GM23248 (cell line): ENCODE data around the gene C3. TPM values are rescaled to one million over a fixed set of nuclear protein-coding genes. Genes with fewer than 3 reads are reported as not detected.
A peak's percentile ranks its signal among the peaks of the same experiment; 100 is the strongest.

ENCODE experiments used
- DNase-seq: peaks from one replicate; pipeline ENCODE4 v3.0.0-alpha.2; 2015
- H2AFZ ChIP-seq: fragments of 200-600 bp; sonication (generic); 2 replicates; pipeline ENCODE4 v1.6.1; 2016; ENCODE audit warnings: antibody characterized with exemption
- H3F3A ChIP-seq: fragments of 200-600 bp; sonication (generic); 2 replicates; pipeline ENCODE4 v1.6.1; 2016; ENCODE audit warnings: mild to moderate bottlenecking, antibody characterized with exemption, mixed run types; ENCODE audit not compliant: insufficient read depth
- H3K27ac ChIP-seq: fragments of 200-600 bp; sonication (generic); 2 replicates; pipeline ENCODE4 v1.5.1; 2016; ENCODE audit warnings: mild to moderate bottlenecking
- H3K27me3 ChIP-seq: fragments of 200-600 bp; sonication (generic); replicated peaks from 2 replicates; pipeline ENCODE4 v1.6.1; 2016; ENCODE audit warnings: mild to moderate bottlenecking; ENCODE audit not compliant: insufficient read depth
- H3K36me3 ChIP-seq: fragments of 200-600 bp; sonication (generic); 2 replicates; pipeline ENCODE4 v1.6.1; 2016; ENCODE audit warnings: low read depth, mild to moderate bottlenecking
- H3K4me1 ChIP-seq: fragments of 200-600 bp; sonication (generic); 2 replicates; pipeline ENCODE4 v1.6.1; 2016; ENCODE audit warnings: mild to moderate bottlenecking; ENCODE audit not compliant: insufficient read depth
- H3K4me2 ChIP-seq: fragments of 200-600 bp; sonication (generic); one replicate; pipeline ENCODE4 v1.6.1; 2016; ENCODE audit warnings: mild to moderate bottlenecking; ENCODE audit not compliant: unreplicated experiment
- H3K4me3 ChIP-seq: fragments of 200-600 bp; sonication (generic); 2 replicates; pipeline ENCODE4 v1.5.1; 2016; ENCODE audit warnings: mild to moderate bottlenecking
- H3K79me2 ChIP-seq: fragments of 200-600 bp; sonication (generic); 2 replicates; pipeline ENCODE4 v1.6.1; 2016; ENCODE audit warnings: mild to moderate bottlenecking; ENCODE audit not compliant: insufficient read depth
- H3K9ac ChIP-seq: fragments of 200-600 bp; sonication (generic); 2 replicates; pipeline ENCODE4 v1.6.1; 2016; ENCODE audit warnings: mild to moderate bottlenecking
- H3K9me2 ChIP-seq: fragments of 200-600 bp; sonication (generic); 2 replicates; pipeline ENCODE4 v1.6.1; 2016; ENCODE audit warnings: mixed run types, mild to moderate bottlenecking, moderate library complexity; ENCODE audit not compliant: insufficient read depth
- H3K9me3 ChIP-seq: fragments of 200-600 bp; sonication (generic); one replicate; pipeline ENCODE4 v1.6.1; 2017; ENCODE audit warnings: low read depth
- H4K20me1 ChIP-seq: fragments of 200-600 bp; sonication (generic); 2 replicates; pipeline ENCODE4 v1.6.0; 2016; ENCODE audit not compliant: insufficient read depth
- EZH2 ChIP-seq: fragments of 200-600 bp; sonication (generic); IDR thresholded peaks from 2 replicates; pipeline ENCODE4 v1.6.1; 2018; ENCODE audit warnings: antibody characterized with exemption, mild to moderate bottlenecking; ENCODE audit not compliant: insufficient read depth, poor library complexity, severe bottlenecking
- EZH2phosphoT487 ChIP-seq: fragments of 200-600 bp; sonication (generic); IDR thresholded peaks from 2 replicates; pipeline ENCODE4 v1.6.1; 2018; ENCODE audit warnings: antibody characterized with exemption, moderate library complexity, mild to moderate bottlenecking, low read depth; ENCODE audit not compliant: insufficient read depth
- whole genome bisulfite sequencing, 2 experiments: methylation state at CpG; one replicate each; pipeline ENCODE4 v1.1.6; 2015 to 2017; ENCODE audit warnings: low lambda C conversion rate in 2 of 2, low coverage in 1 of 2; ENCODE audit errors: missing lambda C conversion rate in 2 of 2; 5-methylcytosine and 5-hydroxymethylcytosine counted together
- in situ Hi-C: fragments of 300-500 bp; cut with MboI; formaldehyde crosslinking; loops from 2 replicates; pipeline ENCODE4 v1.15.0; 2020
- polyA plus RNA-seq: library from polyadenylated mRNA; unstranded; fragments of >200 nt; fragmentation: Nextera tagmentation; extraction: Ambion mirVana; gene quantifications from 2 replicates; pipeline ENCODE4 v1.2.1, GENCODE V29; 2016
- total RNA-seq: library from RNA; depleted of rRNA; stranded (reverse); fragments of >200 nt; shearing (Covaris generic); gene quantifications from 2 replicates; pipeline ENCODE4 v1.2.3, GENCODE V29; 2014

The C3 gene
- total and polyA plus RNA-seq, 2 experiments from 2014 or later = 3.1 to 3.5 TPM

- H3K9ac ChIP-seq = no peak overlapping the region
- no peak overlapping the region for H3K4me3 ChIP-seq
- no peak overlapping the region for H3K27ac ChIP-seq
- H3K9me3 ChIP-seq = no peaks in the 10 kb centered on the region
- peaks cover 1% of the 10 kb centered on the region for H3K4me1 ChIP-seq
- no peaks in the 10 kb centered on the region for H3K9me2 ChIP-seq
- H3K4me2 ChIP-seq = no peak overlapping the region
- H3K79me2 ChIP-seq = no peaks in the 10 kb centered on the region
- DNase-seq = no peak
- no peaks in the 10 kb centered on the region for H4K20me1 ChIP-seq
- WGBS, 2 experiments = 70 to 74% methylated on average over 8 of the region's 8 CpGs
- H3F3A ChIP-seq = no peaks in the 10 kb centered on the region
- in situ Hi-C loops = no loop called here
- no peak for TF ChIP-seq EZH2phosphoT487
- TF ChIP-seq EZH2 = no peak
- no peaks in the 10 kb centered on the region for H3K27me3 ChIP-seq
- H2AFZ ChIP-seq = no peak overlapping the region
- no peaks in the 10 kb centered on the region for H3K36me3 ChIP-seq
These were observed 7.9 kb upstream of the C3 start for GRCh38 chr19:6728346-6728745.

- no peaks in the 10 kb centered on the region for H3K36me3 ChIP-seq
- in situ Hi-C loops = no loop called here
- WGBS, 2 experiments = 87 to 91% methylated on average over 16 of the region's 16 CpGs
These were observed 5.2 kb upstream of the C3 start for GRCh38 chr19:6725513-6726231.

DNA sequence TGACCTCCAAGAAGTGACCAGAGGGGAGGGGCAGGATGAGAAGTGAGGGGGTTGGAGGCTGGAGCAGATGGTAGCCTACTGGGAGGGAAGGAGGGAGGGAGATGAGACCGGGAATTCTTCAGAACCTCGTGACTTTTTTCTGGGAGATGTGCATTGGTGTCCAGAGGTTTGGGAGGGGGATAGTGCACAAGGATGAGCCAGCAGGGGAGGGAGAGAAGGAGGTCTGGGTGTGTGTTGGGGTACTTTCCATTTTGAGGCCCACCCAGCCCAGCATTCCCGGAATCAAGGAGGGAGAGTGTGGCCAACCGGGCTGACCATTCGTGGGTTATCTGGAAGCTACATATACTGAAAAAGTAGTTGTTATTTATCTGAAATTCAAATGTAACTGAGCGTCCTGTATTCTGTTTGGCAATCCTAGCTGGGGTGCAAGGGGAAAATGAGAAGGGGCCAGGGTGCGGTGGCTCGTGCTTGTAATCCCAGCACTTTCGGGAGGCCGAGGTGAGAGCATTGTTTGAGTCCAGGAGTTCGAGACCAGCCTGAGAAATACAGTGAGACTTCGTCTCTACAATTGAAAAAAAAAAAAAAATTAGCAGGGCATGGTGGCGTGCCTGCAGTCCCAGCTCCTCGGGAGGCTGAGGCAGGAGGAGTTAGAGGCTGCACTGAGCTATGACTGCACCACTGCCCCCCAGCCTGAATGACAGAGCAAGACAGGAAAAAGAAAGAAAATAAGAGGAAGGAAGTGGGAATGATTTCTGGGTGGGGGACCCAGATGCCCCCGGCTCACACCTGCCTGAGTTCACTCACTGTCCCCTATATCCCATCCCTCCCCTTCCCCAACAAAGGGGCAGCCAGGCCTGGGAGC is 4.4 kb upstream of the C3 start:
- Histone ChIP-seq H3K4me2 (no peak overlapping the region), H3K36me3 (no peaks in the 10 kb centered on the region), H3K4me3 (no peak overlapping the region), H3K27me3 (no peaks in the 10 kb centered on the region), H3K79me2 (no peaks in the 10 kb centered on the region), H3K9me2 (no peaks in the 10 kb centered on the region), H3F3A (peaks cover 4% of the 10 kb centered on the region; the same call in 1 of the 2 replicates), H3K4me1 (peaks cover 19% of the 10 kb centered on the region), H3K27ac (no peak overlapping the region), H3K9me3 (no peaks in the 10 kb centered on the region), H4K20me1 (no peaks in the 10 kb centered on the region), H2AFZ (no peak overlapping the region), H3K9ac (no peak overlapping the region)
- DNase-seq = no peak
- in situ Hi-C loops = no loop called here
- TF ChIP-seq EZH2 (no peak), EZH2phosphoT487 (no peak)
- 44 to 48% methylated on average over 15 of the region's 15 CpGs for WGBS, 2 experiments

More at GRCh38 chr19:6725513-6726231, 5.2 kb upstream of the C3 start:
- H3K9ac ChIP-seq = no peak overlapping the region
- no peak overlapping the region for H3K27ac ChIP-seq
- TF ChIP-seq EZH2phosphoT487 (no peak), EZH2 (no peak)
- H3K4me1 ChIP-seq = peaks cover 16% of the 10 kb centered on the region
- H3K4me2 ChIP-seq = no peak overlapping the region
- H2AFZ ChIP-seq = no peak overlapping the region
- no peaks in the 10 kb centered on the region for H3K27me3 ChIP-seq
- no peaks in the 10 kb centered on the region for H4K20me1 ChIP-seq
- no peaks in the 10 kb centered on the region for H3K79me2 ChIP-seq
- no peaks in the 10 kb centered on the region for H3K9me3 ChIP-seq
- H3F3A ChIP-seq = peaks cover 4% of the 10 kb centered on the region; the same call in 1 of the 2 replicates
- no peak for DNase-seq
- no peaks in the 10 kb centered on the region for H3K9me2 ChIP-seq
- H3K4me3 ChIP-seq = no peak overlapping the region

DNA sequence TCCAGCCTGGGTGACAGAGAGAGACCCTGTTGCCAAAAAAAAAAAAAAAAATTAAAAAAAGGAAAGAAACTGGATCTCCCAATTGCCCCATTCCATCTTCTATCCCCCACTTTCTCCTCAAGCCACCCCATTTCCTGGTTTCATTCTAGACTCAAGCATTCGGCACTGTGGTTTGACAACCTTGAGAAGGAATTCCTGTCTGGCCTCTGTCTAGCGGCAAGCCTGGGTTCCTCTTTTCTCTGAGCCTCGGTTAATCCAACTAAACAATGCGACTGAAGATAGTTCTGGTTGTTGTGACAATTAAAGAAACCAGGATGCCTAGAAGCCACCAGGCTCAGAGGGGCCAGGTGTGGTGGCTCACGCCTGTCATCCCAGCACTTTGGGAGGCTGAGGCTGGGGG is 3.3 kb upstream of the C3 start:
- H2AFZ ChIP-seq = peak overlapping the region; percentile 65
- H3K9me2 ChIP-seq = no peaks in the 10 kb centered on the region
- H3K79me2 ChIP-seq = no peaks in the 10 kb centered on the region
- no peaks in the 10 kb centered on the region for H3K9me3 ChIP-seq
- H3K4me2 ChIP-seq = peak overlapping the region; percentile 54
- no peak overlapping the region for H3K27ac ChIP-seq
- H3K36me3 ChIP-seq = no peaks in the 10 kb centered on the region
- no peak for DNase-seq
- H3F3A ChIP-seq = peaks cover 4% of the 10 kb centered on the region; the same call in 1 of the 2 replicates
- H3K27me3 ChIP-seq = no peaks in the 10 kb centered on the region
- no peaks in the 10 kb centered on the region for H4K20me1 ChIP-seq
- in situ Hi-C loops = no loop called here
- no peak overlapping the region for H3K9ac ChIP-seq
- TF ChIP-seq EZH2 (no peak), EZH2phosphoT487 (no peak)
- no peak overlapping the region for H3K4me3 ChIP-seq
- 66 to 73% methylated on average over 5 of the region's 5 CpGs for WGBS, 2 experiments
- peaks cover 19% of the 10 kb centered on the region for H3K4me1 ChIP-seq
